SIG-M5 treated with dmso at 0.1 percent for 504 hours (cell line): ENCODE measurements around the gene LDLRAD2.
A peak's percentile ranks its signal among the peaks of the same experiment; 100 is the strongest.
"Not testable (repeated sequence)": the region's sequence is repeated elsewhere in the genome, so short reads cannot be mapped to it uniquely, and the experiment has no call there.

Source experiments
- DNase-seq: peaks from one replicate; lab custom pipeline; 2025; ENCODE audit not compliant: unreplicated experiment; lab: John Stamatoyannopoulos, UW

Gene LDLRAD2

DNA sequence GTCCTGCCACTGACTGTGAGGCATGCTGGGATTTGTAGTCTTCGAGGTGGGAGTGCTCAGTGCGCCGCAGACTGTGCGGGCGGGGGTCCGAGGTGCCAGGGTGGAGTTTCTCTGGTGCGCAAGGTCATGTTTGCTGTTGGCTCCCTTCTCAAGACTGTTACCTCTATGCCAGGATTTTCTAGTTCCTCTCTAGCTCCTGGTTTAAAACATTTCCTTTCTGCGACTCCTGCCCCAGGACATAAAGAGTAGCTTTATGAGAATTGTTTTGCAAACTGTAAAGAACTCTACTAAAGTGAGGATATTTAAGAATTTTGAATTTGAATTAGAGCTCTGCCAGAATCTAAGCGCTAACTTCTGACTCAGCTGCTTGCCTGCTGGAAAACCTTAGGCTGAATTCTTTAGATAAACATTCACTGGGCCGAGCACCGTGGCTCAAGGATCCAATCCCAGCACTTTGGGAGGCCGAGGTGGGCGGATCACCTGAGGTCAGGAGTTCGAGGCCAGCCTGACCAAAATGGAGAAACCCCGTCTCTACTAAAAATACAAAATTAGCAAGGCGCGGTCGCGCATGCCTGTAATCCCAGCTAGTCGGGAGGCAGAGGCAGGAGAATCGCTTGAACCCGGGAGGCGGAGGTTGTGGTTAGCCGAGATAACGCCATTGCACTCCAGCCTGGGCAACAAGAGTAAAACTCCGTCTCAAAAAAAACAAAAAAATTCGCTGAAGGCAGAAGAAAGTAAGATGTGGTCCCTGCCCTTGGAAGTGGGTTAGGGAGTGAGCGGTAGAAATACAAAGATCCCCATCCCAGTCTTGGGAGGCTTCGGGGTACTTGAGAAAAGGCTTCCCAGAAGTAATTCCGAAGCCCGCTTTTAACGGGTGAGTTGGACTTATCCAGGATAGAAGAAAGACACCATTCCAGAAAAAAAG is 28.1 kb upstream of the LDLRAD2 start:
- peak; percentile 94 for DNase-seq

DNA sequence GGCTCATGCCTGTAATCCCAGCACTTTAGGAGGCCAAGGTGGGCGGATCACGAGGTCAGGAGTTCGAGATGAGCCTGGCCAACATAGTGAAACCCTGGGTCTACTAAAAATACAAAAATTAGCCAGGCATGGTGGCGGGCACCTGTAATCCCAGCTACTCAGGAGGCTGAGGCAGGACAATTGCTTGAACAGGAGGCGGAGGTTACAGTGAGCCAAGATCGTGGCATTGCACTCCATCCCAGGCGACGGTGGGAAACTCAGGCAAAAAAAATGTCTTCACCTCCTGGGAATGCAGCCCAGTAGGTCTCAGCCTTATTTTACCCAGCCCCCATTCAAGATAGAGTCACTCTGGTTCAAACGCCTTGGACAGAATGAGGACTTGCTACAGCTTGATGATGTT is 26.3 kb upstream of the LDLRAD2 start:
- DNase-seq: not testable (repeated sequence)

DNA sequence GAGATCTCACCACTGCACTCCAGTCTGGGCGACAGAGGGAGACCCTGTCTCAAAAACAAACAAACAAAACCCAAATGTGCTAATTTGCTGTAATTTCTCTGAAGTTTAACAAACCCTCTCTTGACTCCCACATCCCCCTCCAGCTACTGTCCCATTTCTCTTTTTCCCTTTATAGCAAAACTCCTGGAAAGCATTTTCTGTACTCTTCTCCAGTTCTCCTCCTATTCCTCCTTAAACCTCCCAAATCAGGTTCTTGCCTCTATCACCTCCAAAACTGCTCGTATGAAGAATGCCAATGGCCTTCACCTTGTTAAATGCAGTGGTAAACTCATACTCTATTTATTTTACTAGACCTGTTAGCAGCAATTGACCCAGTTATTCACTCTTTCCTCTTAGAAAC is 25.4 kb upstream of the LDLRAD2 start:
- DNase-seq: no peak

DNA sequence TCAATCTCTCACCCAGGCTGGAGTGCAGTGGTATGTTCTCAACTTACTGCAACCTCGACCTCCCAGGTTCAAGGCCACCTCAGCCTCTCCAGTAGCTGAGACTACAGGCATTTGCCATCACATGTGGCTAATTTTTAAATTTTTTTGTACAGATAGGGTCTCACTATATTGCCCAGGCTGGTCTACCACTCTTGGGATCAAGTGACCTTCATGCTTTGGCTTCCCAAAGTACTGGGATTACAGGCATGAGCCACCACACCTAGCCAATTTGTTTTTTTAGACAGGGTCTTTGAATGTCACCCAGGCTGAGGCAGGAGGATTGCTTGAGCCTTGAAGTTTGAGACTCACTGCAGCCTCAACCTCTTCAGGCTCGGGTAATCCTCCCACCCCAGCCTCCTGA is 19.0 kb upstream of the LDLRAD2 start:
- no peak for DNase-seq

- DNase-seq: no peak
Measured at GRCh38 chr1:21794656-21795055, 17.4 kb upstream of the LDLRAD2 start.

GRCh38 chr1:21795075-21795474 is 17.0 kb upstream of the LDLRAD2 start:
- DNase-seq: no peak

DNA sequence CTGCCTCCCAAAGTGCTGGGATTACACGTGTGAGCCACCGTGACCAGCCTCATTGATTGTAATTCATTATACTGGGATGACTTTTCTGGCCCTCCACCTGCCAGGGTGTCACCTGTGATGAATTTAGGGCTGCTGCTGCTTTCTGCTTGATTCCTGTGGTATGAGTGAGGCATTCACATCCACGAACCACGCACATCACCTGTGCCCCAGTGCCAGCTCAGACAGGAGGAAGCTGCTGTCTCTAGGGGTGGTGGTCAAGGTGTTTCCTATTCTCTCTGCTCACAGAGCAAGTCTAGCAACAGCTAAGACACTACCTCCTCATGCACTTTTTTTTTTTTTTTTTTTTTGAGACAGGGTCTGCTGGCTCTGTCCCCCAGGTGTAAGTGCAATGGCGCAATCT is 12.3 kb upstream of the LDLRAD2 start:
- no peak for DNase-seq

- DNase-seq: no peak
Measured at GRCh38 chr1:21801100-21801499, 11.0 kb upstream of the LDLRAD2 start.

- DNase-seq: no peak
Measured at GRCh38 chr1:21804536-21804935, 7.5 kb upstream of the LDLRAD2 start.

DNA sequence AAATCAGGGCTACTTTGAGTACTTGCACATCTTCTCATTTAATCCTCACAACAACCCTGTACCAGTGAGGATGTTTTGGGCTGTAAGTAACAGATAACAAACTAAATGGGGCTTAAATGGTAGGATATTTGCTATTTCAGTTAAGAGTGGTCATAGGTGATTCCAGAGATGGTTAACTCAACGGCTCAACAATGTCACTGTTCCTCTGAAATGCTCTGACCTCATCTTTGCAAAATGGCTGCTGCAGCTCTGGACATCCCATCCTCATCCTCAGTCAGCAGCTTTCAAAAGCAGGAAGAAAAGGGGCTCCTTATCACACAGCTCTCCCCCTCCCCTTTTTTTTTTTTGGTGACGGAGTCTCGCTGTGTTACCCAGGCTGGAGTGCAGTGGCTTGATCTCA is 1.5 kb downstream of the LDLRAD2 start:
- DNase-seq: no peak

DNA sequence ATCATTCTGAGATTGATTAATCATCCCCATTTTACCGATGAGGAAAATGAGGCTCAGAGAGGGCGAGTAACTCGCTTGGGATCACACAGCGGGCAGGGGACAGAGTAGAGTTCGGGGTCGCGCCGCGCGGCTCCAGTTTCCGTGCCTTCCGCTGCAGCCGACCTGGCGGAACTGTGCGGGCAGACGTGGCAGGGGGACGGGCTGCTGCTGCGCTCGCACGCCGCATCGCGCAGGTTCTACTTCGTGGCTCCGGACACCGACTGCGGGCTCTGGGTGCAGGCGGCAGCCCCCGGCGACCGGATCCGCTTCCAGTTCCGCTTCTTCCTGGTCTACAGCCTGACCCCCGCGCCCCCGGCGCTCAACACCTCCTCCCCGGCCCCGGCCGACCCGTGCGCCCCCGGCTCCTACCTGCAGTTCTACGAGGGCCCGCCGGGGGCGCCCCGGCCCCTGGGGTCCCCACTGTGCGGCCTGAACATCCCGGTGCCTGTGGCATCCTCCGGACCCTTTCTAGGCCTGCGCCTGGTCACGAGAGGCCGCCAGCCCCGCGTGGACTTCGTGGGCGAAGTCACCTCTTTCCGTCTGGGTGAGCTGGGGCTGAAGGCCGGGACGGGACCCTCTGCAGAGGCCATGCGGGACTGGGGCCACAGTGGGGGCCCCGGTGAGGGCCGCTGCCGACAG is 2.3 kb downstream of the LDLRAD2 start:
- DNase-seq: no peak

DNA sequence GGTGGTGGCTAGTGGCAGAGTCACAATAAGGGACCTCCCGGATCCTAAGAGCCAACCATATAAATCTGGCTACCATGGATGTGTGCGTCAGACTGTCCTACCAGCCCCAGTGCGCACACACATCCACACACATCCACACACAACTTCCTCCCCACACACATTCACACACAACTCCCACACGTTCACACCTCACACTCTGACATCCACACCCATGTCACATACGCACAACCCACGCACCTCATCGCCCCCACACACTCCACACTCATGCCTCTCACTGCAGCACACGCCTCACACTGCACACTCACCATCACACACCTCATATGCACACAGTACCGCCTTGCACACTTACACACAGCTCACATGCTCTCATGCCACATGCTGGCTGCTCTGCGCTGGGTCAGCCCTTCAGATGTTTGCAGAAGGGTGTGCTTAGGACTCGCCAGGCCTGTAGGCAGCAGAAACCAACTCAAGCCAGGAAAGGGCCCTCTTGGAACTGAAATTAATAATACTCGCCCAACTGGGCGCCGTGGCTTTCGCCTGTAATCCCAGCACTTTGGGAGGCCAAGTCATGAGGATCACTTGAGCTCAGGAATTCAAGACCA is 3.0 kb downstream of the LDLRAD2 start:
- DNase-seq: no peak

DNA sequence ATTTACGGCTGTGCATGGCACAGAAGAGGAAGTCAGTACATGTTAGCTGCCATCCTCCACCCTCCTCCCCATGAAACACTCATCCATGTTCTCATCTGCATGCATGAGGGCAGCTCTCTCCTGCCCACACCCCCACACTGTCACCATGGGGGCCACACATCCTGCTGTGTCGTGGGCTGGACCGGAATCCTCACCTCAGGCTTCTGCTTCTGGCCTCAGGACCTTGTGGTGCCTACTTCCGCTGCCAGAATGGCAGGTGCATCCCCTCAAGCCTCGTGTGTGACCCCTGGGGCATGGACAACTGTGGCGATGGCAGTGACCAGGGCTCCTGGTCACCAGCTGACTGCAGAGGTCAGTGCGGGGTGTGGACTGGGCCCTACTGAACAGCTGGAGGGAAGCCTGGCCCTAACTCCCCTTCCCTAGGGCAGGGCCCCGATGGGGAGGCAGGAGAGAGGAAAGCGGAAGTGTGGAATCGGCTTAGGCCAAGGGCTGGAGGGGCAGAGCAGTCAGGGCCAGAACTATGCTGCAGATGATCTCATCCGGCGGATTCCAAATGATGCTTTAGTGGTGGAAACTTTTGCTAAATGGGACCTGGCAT is 3.8 kb downstream of the LDLRAD2 start:
- DNase-seq: no peak

DNA sequence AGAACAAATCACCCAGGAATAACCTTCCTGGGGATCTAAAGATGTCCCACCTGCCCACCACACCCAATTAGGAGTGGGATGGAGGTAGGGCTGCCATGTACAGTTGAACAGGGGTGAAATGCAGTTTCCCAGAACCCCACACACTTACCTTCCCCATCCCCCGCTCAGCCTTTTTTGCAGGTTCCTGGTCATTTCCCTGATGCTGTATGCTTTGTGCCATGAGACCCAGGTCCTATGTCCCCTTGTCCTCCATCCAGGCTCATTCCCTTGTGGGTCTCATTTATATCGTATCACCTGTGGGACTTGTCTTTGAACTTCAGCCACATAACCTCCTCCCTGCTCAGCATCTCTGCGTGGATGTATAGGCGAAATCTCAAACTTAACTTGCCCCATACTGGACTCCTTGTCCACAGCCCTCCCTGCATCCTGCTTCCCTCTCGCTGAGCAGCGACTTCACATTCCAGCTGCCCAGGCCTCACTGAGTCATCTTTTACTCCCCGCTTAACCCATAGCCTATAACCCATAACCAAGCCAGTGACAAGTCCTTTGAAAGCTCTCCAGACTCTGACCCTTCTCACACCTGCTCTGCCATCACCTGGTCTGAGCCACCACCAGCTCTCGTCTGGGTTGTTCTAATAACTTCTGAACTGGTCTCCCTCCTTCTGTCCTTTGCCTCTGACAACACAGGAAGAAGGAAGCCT is 4.7 kb downstream of the LDLRAD2 start:
- no peak for DNase-seq

DNA sequence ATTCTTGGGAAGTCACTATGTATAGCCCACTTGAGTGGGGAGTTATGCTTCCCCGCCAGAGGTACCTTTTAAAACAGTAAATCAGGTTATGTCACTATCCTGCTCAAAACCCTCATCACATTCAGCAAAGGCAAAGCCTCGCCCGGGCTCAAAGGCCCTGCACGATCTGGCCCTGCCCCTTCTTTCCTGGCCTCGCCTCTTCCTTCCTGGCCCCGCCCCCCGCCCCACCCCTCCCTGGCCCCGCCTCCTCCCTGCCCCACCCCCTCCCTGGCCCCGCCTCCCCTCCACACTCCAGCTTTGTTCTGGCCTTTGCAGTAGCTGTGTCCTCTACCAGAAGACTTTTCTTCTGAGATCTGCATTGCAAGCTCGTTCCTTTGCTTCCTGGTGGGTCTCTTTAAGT is 6.6 kb downstream of the LDLRAD2 start:
- peak; percentile 63 for DNase-seq

DNA sequence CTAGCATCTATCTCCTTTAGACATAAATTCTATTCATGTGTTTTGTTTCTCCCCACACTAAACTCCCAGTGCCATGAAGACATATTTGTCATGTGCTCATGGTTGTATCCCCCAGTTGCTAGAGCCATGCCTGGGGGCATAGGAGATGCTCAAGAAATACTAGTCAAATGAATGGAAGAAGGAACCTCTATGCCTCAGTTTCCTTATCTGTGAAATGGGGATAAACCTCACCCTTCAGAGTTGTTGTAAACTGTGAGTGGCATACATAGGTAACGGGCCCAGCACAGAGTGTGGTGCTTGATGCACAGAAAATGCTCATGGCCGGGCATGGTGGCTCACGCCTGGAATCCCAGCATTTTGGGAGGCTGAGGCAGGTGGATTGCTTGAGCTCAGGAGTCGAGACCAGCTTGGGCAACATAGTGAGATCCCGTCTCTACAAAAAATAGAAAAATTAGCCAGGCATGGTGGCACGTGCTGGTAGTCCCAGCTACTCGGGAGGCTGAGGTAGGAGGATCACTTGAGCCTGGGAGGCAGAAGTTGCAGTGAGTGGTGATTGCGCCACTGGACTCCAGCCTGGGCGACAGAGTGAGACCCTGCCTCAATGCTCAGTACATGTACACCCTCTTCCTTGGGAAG is 8.7 kb downstream of the LDLRAD2 start:
- no peak for DNase-seq

DNA sequence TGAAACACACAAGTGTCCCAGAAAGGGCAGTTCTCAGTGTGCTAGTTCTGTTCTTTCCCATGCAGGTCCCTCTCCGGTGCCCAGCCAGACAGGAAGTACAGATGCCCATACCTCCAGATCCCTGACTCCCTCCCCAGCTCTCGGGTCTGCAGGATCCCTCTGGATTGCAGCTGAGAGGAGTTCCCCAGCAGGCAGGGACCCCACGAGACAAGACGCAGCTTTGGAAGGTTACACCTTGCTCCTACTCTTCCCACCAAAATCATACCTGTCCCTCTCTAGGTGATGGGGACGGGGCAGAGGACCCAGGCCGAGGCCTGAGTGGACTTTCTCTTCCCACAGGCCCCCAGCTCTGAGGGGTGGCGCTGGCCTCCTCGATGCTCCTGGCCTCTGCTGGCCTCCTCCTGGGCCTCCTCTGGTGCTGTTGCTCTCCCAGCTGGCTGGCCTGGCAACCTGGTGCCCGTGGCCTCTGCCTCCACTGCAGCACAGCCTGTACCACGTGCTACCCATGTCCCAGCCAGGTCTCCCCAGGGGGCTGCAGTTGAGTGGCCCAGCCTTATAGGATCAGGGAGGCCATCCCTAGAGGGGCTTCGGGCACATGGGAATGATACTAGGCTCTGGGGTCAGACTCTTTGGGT is 9.4 kb downstream of the LDLRAD2 start:
- no peak for DNase-seq

DNA sequence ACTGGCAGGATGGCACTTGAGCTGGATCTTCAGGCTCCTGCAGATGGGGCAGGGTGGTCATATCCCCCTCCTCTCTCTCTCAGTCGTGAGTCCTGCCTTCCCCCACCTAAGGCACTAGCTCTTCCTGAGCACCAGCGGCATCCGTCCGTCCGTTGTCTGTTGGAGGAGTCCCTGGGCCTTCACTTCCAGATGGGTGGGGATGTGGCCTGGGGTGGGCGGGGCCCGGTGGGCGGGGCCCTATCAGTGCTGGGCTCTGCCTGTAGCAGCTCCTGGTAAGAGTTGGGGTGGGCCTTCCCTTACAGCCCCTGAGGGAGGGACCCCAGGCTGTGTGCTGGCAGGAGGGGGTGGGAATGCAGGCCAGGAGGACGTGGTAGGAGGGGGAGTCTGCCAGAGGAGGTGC is 10.3 kb downstream of the LDLRAD2 start:
- no peak for DNase-seq

- DNase-seq: peak; percentile 49
Measured at GRCh38 chr1:21823206-21823979, 11.3 kb downstream of the LDLRAD2 start.
